ENCODE data around the gene FOXN1.
A peak's percentile ranks its signal among the peaks of the same experiment; 100 is the strongest.

Gene FOXN1

DNA sequence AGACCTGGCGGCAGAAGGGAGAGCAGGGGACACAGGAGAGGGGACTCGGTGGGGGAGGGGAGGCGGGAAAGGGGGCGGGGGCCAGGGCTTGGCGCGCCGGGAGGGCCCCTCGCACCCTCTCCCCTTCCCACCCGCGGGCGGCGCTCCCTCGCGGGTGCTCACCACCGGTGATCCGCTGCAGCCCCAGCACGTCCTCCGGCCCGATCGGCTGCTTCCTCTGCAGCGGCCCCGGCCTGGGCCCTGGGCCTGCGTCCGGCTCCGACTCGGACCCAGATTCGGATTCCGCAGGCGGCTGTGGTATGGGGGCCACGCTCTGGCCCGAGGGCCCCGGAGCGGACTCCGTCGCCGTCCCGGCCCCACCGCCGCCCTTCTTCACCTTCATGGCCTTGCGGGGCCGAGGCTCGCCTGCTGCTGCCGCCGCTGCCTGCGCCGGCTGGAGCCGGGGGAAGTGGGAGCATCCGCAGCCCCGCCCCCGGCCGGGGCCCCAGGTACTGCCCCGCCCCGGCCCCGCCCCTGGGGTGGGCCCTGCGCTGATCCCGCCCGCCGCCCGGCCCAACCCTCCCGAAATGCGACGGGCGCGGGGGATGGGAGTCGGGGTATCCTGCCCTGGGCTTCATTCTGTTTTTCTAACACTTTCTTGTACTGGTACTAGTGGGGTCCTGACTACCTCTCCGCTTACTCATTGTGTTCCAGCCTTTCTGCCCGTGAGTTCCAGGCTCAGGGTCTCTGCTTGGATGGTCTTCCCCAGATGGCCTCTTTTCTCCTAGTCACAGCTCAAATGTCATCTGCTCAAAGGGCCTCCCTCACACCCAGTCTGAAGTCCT is 46.2 kb downstream of the FOXN1 start, which contains the start of gene UNC119:
TSS of gene UNC119 (minus strand) at position 449 of the 824 bp plus-strand sequence. CDS start at position 382, 67 bp downstream.
- H3K4me3 ChIP-seq (ENCODE audit: low read depth, low read length) = peak within 1 kb of the TSS; percentile 87
- TF ChIP-seq, protein P1, sequence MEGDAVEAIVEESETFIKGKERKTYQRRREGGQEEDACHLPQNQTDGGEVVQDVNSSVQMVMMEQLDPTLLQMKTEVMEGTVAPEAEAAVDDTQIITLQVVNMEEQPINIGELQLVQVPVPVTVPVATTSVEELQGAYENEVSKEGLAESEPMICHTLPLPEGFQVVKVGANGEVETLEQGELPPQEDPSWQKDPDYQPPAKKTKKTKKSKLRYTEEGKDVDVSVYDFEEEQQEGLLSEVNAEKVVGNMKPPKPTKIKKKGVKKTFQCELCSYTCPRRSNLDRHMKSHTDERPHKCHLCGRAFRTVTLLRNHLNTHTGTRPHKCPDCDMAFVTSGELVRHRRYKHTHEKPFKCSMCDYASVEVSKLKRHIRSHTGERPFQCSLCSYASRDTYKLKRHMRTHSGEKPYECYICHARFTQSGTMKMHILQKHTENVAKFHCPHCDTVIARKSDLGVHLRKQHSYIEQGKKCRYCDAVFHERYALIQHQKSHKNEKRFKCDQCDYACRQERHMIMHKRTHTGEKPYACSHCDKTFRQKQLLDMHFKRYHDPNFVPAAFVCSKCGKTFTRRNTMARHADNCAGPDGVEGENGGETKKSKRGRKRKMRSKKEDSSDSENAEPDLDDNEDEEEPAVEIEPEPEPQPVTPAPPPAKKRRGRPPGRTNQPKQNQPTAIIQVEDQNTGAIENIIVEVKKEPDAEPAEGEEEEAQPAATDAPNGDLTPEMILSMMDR (IDR thresholded peaks at IDR 0.05; ENCODE audit: borderline replicate concordance, insufficient read depth, low read depth, low read length) = no peak

GRCh38 chr17:28553000-28553505 is 46.9 kb downstream of the FOXN1 start:
- no peak overlapping the region for H3K4me3 ChIP-seq (ENCODE audit: low read depth, low read length)
- TF ChIP-seq, protein P1 (IDR thresholded peaks at IDR 0.05; ENCODE audit: borderline replicate concordance, insufficient read depth, low read depth, low read length) = no peak

- TF ChIP-seq, protein P1 (IDR thresholded peaks at IDR 0.05; ENCODE audit: borderline replicate concordance, insufficient read depth, low read depth, low read length) = no peak
- no peak overlapping the region for H3K4me3 ChIP-seq (ENCODE audit: low read depth, low read length)
These were observed 48.4 kb downstream of the FOXN1 start for GRCh38 chr17:28554565-28554964.

- TF ChIP-seq, protein P1 (IDR thresholded peaks at IDR 0.05; ENCODE audit: borderline replicate concordance, insufficient read depth, low read depth, low read length) = no peak
These were observed 48.9 kb downstream of the FOXN1 start for GRCh38 chr17:28555022-28555421.

DNA sequence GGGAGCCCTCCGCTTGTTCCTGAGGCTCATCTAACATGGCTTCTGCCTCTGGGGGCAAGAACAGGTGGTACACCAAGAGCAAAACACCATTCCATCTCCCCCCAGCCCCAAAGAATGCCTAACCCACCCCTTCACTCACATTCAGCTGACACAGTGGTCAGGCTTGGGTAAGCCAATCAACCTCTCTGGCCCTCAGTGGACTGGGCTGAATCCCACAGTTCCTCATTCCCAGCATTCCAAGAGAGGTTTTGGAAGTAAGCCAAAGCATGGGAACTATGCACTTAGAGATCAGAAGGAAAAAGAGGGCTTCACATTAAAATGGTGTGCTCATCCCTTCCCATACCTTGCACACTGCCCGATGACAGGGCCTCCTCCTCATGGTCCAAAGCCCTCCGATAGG is 57.3 kb downstream of the FOXN1 start:
- no peak overlapping the region for H3K4me3 ChIP-seq (ENCODE audit: low read depth, low read length)
- TF ChIP-seq, protein P1 (IDR thresholded peaks at IDR 0.05; ENCODE audit: borderline replicate concordance, insufficient read depth, low read depth, low read length) = no peak

More at GRCh38 chr17:28555022-28555421, 48.9 kb downstream of the FOXN1 start:
- no peak overlapping the region for H3K4me3 ChIP-seq (ENCODE audit: low read depth, low read length)

DNA sequence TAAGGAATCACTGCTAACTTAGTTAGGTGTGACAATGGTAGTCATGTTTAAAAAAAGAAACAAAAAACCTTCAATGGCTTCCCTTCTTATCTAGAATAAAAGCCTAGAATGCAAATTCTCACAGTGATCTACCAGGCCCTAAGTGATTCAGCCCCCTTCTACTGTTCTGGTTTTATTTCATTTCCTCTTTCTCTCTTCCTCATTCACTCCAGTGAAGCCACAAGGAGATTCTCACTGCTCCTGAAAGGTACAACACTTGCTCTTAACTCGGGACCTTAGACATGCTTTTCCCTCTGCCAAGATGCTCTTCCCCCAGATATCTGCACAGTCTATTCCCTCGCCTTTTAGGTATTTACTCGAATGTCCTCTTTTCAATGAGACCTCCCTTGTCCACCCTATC is 61.5 kb downstream of the FOXN1 start:
- H3K4me3 ChIP-seq (ENCODE audit: low read depth, low read length) = no peak overlapping the region
- TF ChIP-seq, protein P1 (IDR thresholded peaks at IDR 0.05; ENCODE audit: borderline replicate concordance, insufficient read depth, low read depth, low read length) = no peak

DNA sequence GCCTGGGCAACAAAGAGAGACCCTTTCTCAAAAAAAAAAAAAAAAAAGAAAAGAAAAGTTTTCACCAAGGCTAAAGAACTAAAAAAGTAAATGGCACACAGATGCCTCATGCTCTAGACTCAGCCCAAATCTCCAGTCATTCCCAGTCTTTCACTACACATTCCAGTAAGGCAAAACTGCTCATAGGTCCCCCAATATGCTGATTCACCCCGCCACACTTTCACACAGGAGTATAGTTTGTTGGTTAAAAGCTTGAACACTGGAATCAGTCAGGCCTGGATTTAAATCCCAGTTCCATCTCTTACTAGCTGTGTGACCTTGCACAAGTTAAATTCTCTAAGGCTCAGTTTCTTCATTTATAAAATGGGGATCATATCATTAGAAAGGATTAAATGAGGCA is 63.3 kb downstream of the FOXN1 start:
- H3K4me3 ChIP-seq (ENCODE audit: low read depth, low read length) = peak overlapping the region; percentile 81
- TF ChIP-seq, protein P1 (IDR thresholded peaks at IDR 0.05; ENCODE audit: borderline replicate concordance, insufficient read depth, low read depth, low read length) = no peak

All from GM12875 (cell line).